GM18519 (cell line): Measurements from ENCODE around the gene HNRNPC.
"Not testable (repeated sequence)": the region's sequence is repeated elsewhere in the genome, so short reads cannot be mapped to it uniquely, and the experiment has no call there.

ENCODE experiments used
- ATAC-seq: cut with Tn5 transposase; IDR thresholded peaks from one replicate; pipeline ENCODE4 v1.9.1; 2021; ENCODE audit warnings: mild to moderate bottlenecking, moderate library complexity; ENCODE audit not compliant: unreplicated experiment, low FRiP score

HNRNPC gene

GRCh38 chr14:21199611-21200560 lies 69.4 kb downstream of the HNRNPC start:
- no peak for ATAC-seq

GRCh38 chr14:21197418-21198205 lies 71.6 kb downstream of the HNRNPC start:
- ATAC-seq, result no peak

GRCh38 chr14:21194597-21194996 lies 74.6 kb downstream of the HNRNPC start:
- no peak for ATAC-seq

GRCh38 chr14:21192875-21193535 lies 76.2 kb downstream of the HNRNPC start:
- ATAC-seq, result no peak

GRCh38 chr14:21192447-21192822 lies 76.8 kb downstream of the HNRNPC start:
- no peak for ATAC-seq

GRCh38 chr14:21191809-21192446 lies 77.3 kb downstream of the HNRNPC start:
- no peak for ATAC-seq

GRCh38 chr14:21191261-21191808 lies 77.9 kb downstream of the HNRNPC start:
- ATAC-seq, result no peak

- ATAC-seq, result no peak
These were observed 83.8 kb downstream of the HNRNPC start for GRCh38 chr14:21185491-21185890.

GRCh38 chr14:21184254-21184653 lies 85.0 kb downstream of the HNRNPC start:
- ATAC-seq, result no peak

GRCh38 chr14:21182166-21182565 lies 87.1 kb downstream of the HNRNPC start:
- no peak for ATAC-seq

GRCh38 chr14:21171128-21171527 lies 98.1 kb downstream of the HNRNPC start:
- ATAC-seq, result no peak

- ATAC-seq, result no peak
These were observed 99.7 kb downstream of the HNRNPC start for GRCh38 chr14:21169573-21169972.

- no peak for ATAC-seq
These were observed 101.2 kb downstream of the HNRNPC start for GRCh38 chr14:21168055-21168454.

- ATAC-seq, result not testable (repeated sequence)
These were observed 103.6 kb downstream of the HNRNPC start for GRCh38 chr14:21165670-21166069.

- ATAC-seq, result not testable (repeated sequence)
These were observed 104.1 kb downstream of the HNRNPC start for GRCh38 chr14:21165002-21165605.

GRCh38 chr14:21163871-21164291 lies 105.4 kb downstream of the HNRNPC start:
- no peak for ATAC-seq

- ATAC-seq, result no peak
These were observed 107.2 kb downstream of the HNRNPC start for GRCh38 chr14:21162081-21162480.

GRCh38 chr14:21160061-21160610 lies 109.1 kb downstream of the HNRNPC start:
- no peak for ATAC-seq
